Ramos (cell line): ENCODE data around the gene MCM9.

Source experiments
- in situ Hi-C: fragments of 300-500 bp; cut with MboI; formaldehyde crosslinking; loops from one replicate; pipeline ENCODE4 v1.14.3; 2022; ENCODE audit warnings: low sequenced_read_pairs; ENCODE audit not compliant: unreplicated experiment

Gene MCM9

DNA sequence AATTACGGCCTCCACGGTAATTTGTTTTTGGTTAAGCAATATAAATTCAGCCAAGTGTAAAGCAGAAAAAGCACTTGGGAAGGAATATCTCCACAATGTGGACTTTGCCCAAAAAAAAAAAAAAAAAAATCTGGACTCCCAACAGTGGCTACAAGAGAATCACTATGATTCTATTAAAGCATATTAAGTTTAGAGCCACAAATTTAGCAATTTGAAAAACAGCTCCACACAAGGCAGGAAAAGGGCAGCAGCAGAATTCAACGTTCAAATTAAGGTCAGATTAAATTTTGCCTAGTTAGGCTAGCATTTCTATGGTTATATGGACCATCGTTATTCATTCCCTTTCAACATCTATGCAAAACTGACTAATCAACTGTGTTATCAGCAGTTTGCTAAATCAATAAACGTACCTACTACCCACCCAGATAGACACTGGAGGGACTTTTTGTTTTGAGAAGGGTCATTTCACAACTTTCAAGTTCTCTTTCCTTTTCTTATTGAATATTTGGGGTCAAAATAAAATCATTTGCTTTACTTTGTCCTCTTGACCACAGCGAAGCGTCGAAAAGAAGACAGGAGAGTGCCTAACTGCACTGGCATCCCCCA, 1.0 kb downstream of the MCM9 start:
- in situ Hi-C loops, result no loop called here

GRCh38 chr6:118932421-118932820, 2.5 kb downstream of the MCM9 start:
- in situ Hi-C loops, result no loop called here

GRCh38 chr6:118931436-118931835, 3.5 kb downstream of the MCM9 start:
- in situ Hi-C loops, result no loop called here

- in situ Hi-C loops, result no loop called here
Measured at GRCh38 chr6:118930680-118931079, 4.3 kb downstream of the MCM9 start.

GRCh38 chr6:118923035-118923434, 11.9 kb downstream of the MCM9 start:
- in situ Hi-C loops, result no loop called here

- in situ Hi-C loops, result no loop called here
Measured at GRCh38 chr6:118921084-118921483, 13.9 kb downstream of the MCM9 start.

GRCh38 chr6:118918329-118918725, 16.6 kb downstream of the MCM9 start:
- in situ Hi-C loops, result no loop called here

GRCh38 chr6:118917546-118918328, 17.2 kb downstream of the MCM9 start:
- in situ Hi-C loops, result no loop called here

DNA sequence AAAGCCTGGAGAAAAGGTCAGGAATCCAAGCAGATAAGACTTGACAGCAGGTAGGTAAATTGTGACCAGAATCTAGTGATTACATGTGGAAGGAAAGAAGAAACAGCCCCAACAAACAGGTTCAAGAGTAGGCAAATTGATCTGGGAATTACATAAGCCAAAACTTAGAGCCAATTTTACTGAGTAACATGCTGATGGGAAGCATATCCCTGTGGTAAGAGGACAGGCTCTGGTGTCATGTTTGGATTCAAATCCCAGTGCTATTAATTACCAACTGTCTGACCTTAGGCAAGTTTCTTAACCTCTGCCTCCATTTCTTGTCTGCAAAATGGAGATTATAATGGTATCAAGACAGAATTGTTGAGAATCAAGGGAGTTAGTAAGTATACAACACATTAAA, 20.4 kb downstream of the MCM9 start:
- in situ Hi-C loops, result no loop called here

GRCh38 chr6:118913161-118913560, 21.8 kb downstream of the MCM9 start:
- in situ Hi-C loops, result no loop called here

DNA sequence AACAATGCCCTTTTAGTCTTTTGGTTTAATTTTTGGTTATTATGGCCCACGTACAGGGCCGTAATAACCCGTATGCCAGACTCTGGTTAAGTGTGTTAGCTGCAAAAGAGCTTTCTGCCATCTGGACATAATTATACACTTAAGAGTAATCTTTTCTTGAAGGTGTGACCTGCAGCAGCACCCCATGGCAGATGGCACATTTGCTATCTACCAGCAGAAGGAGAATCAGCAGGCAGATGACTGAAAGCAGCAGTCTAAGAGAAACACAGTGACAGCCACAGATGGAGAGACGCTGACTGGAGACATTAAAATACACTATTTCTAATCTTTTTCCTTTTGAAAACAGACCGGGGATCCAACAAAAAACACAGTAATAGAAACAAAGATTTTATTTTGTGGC, 22.3 kb downstream of the MCM9 start:
- in situ Hi-C loops, result no loop called here

DNA sequence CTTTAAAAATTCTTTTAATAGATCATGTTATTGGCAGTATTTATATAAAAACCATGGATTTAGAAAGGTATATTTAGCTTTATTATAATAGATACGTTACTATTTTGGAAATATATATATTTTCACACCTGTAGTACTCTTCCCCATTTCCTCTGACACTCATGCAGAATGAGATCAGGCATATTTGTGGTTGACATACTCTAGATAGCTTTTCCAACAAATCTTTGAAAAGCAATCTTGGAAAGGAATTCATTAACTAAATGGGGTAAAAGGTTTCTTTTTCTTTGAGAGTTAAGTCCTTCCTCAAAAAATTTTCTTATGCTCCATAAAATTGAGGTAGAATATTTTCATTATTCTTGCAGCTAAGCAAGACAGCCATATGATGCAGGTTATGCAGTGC, 26.5 kb downstream of the MCM9 start:
- in situ Hi-C loops, result no loop called here

DNA sequence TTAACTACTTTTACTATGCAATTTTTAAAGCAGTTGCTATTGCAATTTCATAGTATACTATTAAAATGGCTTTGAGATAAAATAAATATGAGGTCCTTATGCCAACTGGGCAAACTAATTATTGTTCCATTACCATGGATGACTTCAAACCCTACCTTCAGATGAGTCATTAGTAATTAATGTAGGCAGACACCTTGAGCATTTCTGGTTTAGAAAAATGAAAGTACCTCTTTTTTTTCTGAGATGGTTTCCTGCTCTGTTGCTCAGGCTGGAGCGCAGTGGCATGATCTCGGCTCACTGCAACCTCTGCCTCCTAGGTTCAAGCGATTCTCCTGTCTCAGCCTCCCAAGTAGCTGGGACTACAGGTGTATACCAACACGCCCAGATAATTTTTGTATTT, 29.1 kb downstream of the MCM9 start:
- in situ Hi-C loops, result no loop called here

DNA sequence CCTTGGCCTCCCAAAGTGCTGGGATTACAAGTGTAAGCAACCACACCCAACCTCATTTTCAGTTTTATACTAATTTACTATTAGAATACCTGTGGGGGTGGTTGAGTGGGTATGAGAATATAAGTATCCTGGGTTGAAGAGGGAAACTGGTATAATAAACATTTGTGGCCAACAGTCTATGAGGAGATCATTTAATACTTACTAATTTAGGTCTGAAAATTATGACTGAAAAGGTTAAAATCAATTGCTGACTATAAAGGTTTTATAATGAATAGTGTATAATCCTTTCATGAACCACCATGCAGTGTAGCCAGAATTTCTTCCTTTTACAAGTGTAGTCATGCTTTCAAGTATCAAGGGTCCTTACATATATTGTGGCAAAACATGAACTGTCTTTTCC, 29.9 kb downstream of the MCM9 start:
- in situ Hi-C loops, result no loop called here

DNA sequence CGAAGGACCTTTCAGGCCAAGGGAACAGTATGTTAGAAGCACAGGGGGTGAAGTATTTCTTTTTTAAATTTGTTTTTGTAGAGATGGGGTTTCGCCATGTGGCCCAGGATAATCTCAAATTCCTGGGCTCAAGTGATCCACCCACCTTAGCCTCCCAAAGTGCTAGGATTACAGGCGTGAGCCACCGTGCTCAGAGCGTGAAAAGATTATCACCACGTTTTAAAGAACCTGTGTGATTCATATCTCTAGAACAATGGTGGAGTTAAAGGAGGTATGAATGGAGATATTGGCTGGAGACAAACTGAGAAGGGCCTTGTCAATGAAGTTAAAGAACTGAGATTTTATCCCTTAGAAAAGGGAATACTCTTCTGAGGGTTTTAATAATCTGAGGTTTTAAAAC, 31.3 kb downstream of the MCM9 start:
- in situ Hi-C loops, result no loop called here

DNA sequence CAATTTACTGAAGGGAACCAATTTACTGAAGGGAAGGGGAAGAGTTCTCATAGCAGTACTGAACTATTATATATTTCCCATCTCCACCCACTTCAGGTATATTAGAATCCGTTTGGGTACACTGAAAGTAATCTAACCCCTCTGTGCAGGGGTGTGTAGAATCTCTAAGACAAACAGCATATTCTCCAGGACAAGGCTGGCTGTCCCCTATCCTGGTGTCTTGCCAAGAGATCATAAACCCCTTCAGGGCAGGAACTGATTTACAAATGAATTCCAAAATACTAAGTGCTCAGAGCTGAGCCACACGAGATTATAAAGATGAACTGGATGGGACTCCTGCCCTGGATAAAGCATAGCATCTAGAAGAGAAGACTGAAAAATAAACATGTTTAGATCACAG, 31.8 kb downstream of the MCM9 start:
- in situ Hi-C loops, result no loop called here

DNA sequence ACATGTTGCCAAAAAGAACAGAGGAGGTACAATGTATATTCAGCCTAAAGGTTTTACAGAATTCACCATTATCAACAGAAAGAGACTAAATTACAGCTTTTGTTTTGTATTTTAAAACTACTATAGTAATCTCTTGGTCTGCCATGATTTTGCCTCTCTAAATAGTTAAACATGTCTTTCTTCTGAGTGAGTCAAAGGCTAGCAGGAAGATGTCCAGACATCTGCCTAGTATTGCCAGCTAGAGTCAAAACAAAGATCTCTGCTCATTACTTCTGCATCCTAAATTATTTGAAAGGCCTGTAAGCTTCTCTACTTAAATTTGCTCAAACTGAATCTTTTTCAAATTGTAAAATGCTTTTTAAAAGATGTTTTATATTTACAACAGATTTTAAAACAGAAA, 32.2 kb downstream of the MCM9 start:
- in situ Hi-C loops, result no loop called here

DNA sequence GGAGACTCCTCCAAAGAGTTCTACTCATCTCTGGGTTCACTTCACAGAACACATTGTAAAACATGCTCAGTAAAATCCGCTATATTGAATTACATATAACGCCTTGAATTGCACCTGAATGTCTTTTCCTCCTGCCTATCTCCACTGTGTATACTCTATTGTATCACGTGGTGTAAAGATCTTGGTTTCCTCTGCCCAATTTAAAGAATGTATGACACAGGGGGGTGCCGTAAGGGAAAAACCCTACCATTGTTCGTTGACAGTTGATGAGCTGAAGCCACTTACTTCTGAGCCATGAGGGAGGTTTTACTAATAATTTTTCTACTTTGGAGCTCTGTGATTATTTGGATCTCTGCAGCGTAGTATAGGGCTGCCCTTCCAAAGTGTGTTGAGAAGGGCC, 35.0 kb downstream of the MCM9 start:
- in situ Hi-C loops, result no loop called here

GRCh38 chr6:118897386-118897785, 37.6 kb downstream of the MCM9 start:
- in situ Hi-C loops, result no loop called here

GRCh38 chr6:118896339-118897136, 38.4 kb downstream of the MCM9 start:
- in situ Hi-C loops, result no loop called here

DNA sequence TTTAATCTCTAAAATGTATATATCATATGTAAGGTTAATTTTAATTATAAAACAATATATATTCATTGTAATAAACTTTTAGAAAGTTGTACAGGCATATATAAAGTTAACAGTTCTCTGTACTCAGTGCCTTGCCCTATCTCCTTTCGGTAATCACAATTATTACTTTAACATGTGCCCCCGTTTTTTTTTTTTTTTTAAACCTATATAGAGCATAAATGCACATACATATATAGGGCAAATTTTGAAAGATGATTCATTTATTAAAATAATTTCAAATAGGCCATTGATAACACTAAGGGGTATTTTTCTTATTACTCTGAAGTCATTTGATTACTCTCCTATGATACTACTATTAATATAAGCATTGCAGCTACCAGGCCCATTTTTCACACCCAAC, 39.1 kb downstream of the MCM9 start:
- in situ Hi-C loops, result no loop called here

DNA sequence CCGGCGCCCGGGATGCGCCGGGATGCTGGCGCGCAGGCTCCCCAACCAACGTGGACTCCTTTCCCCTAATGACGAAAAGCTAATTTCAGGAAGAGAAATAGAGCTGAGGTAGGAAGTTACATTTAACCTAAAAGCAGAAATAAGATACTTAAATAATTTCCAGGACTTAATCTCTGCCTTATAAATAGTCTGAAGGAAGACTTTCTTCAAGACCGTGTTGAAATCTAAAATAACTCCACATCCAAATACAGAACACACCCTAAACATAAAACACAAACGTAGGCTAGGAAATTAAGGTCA, 39.7 kb downstream of the MCM9 start:
- in situ Hi-C loops, result no loop called here
